ENCODE measurements around the gene LRP3. TPM values are rescaled to one million over a fixed set of nuclear protein-coding genes. Genes with fewer than 3 reads are reported as not detected.

LRP3 gene
- total RNA-seq, 2 donors from 2014 or later = not detected

DNA sequence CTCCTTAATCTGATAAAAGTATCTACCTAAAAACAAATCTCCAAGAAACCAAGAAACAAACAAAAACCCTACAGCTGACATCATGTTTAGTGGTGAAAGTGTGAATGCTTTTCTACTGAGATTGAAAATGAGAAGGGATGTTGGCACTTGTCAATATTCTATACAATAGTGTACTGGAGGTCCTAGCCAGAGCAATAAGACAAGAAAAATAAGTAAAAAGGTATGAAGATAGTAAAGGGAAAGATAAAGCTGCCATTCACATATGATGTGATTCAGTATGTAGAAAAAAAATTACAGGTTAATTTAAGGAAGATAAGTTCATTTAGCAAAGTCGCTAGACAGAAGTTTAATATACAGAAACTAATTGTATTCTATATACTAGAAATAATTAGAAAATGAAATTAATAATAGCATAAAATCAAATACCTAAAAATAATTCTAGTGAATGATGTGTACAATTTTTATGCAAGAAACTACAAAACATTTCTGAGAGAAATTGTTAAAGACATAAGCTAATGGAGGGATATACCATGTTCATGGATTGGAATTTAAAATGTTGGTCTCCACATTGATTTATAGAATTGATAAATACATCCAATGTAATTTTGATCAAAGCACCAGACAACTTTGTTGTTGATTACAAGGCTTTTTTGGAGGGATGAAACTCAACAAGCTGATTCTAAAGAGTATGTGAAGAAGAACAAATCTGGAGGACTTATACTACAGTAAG, 33.9 kb downstream of the LRP3 start:
- Mint-ChIP-seq H3K4me1 (no peaks in the 10 kb centered on the region), H3K36me3 (ENCODE audit: low read depth) (peaks cover 5% of the 10 kb centered on the region), H3K27me3 (peaks cover 47% of the 10 kb centered on the region), H3K27ac (no peak overlapping the region), H3K9me3 (peaks cover 5% of the 10 kb centered on the region), H3K4me3 (no peak overlapping the region)
- ATAC-seq (replicated peaks) = no peak

DNA sequence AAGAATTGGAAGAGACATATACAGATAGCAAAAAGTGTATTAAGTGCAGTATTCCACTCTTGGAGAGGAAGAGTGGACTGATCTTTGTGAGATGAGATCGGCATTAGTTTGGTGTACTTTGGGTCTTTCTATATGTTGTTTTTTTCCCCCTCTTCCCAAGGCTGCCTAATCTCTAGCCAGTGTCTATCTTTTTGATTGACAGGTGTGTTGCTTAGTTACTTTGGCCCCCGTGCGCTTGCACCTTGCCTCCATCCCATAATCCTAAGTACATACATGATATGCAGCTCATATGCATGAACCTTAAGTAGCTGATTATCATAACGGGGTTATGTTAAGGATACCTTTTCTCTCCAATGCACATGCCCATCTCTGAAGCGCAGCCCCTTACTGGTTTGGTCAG, 35.8 kb downstream of the LRP3 start:
- H3K4me1 Mint-ChIP-seq = no peaks in the 10 kb centered on the region
- peaks cover 38% of the 10 kb centered on the region for H3K27me3 Mint-ChIP-seq
- peaks cover 5% of the 10 kb centered on the region for H3K36me3 Mint-ChIP-seq (ENCODE audit: low read depth)
- H3K27ac Mint-ChIP-seq = no peak overlapping the region
- no peak for ATAC-seq (replicated peaks)
- H3K9me3 Mint-ChIP-seq = peaks cover 5% of the 10 kb centered on the region
- no peak overlapping the region for H3K4me3 Mint-ChIP-seq

DNA sequence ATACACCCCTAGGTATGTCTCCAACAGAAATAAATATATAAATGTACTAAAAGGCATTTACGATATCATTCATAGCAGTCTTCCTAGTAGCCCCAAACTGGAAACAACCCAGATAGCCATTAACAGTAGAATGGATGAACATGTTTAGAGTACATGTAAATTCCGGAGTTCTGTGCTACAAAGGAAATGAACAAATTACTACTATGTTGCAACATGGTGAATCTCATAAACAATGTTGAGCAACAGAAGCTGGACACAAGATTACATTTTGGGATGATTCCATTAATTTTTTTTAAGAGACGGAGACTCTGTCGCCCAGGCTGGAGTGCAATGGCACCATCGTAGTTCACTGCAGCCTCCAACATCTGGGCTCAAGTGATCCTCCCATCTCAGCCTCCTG, 37.4 kb downstream of the LRP3 start:
- Mint-ChIP-seq H3K27ac (no peak overlapping the region), H3K36me3 (ENCODE audit: low read depth) (peaks cover 5% of the 10 kb centered on the region), H3K27me3 (peaks cover 29% of the 10 kb centered on the region), H3K9me3 (peaks cover 5% of the 10 kb centered on the region), H3K4me1 (peaks cover 6% of the 10 kb centered on the region), H3K4me3 (no peak overlapping the region)
- no peak for ATAC-seq (replicated peaks)

DNA sequence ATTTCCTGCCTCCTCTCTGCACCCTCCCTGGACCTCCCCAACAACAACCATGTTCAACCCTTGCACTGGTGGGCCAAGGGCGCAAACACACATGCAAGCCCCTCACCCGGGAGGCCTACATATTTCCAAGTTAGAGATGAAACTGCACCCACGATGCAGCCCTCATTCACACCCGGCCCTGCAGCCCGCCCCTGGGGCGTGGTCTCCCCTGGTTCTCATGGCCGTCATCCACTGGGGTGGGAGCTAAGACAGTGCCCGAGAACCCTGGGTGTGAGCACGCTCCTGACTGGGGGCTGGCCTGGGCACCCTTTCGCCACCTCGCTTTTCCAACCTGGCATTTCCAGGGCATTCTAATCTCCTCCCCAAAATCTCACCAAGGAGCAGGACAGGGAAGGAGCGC, 38.5 kb downstream of the LRP3 start:
- H3K4me3 Mint-ChIP-seq = no peak overlapping the region
- H3K27me3 Mint-ChIP-seq = peaks cover 22% of the 10 kb centered on the region
- H3K9me3 Mint-ChIP-seq = peaks cover 3% of the 10 kb centered on the region
- no peak overlapping the region for H3K27ac Mint-ChIP-seq
- ATAC-seq (replicated peaks) = no peak
- peaks cover 6% of the 10 kb centered on the region for H3K4me1 Mint-ChIP-seq
- H3K36me3 Mint-ChIP-seq (ENCODE audit: low read depth) = peaks cover 3% of the 10 kb centered on the region

DNA sequence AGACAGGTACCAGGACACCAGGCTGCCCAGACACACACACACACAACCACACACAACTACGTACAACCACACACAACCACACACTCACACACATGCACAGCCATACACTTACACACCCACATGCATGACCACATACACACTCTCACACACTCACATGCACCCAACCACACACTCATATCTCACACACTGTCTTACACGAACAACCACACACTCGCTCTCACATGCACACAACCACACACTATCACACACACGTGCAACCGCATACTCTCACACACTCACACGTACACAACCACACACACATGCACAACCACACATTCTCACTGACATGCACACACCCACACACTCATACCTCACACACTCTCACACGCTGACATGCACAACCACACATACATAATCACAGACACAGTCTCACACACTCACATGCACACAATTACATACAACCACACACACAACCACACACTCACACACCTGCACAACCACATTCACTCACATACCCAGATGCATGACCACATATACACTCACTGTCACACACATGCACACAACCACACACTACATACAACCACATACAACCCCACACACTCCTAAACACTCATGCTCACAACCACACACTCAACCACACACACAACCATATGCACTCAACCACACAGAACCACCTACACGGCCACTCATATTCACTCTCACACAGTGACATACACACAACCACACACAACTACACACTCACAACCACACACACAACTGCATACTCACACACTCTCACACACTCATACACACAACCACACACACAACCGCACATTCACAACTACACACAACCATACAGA, 39.1 kb downstream of the LRP3 start:
- H3K4me3 Mint-ChIP-seq = no peak overlapping the region
- H3K27ac Mint-ChIP-seq = no peak overlapping the region
- H3K4me1 Mint-ChIP-seq = peaks cover 6% of the 10 kb centered on the region
- H3K27me3 Mint-ChIP-seq = peaks cover 22% of the 10 kb centered on the region
- no peaks in the 10 kb centered on the region for H3K9me3 Mint-ChIP-seq
- no peak for ATAC-seq (replicated peaks)
- H3K36me3 Mint-ChIP-seq (ENCODE audit: low read depth) = no peaks in the 10 kb centered on the region

DNA sequence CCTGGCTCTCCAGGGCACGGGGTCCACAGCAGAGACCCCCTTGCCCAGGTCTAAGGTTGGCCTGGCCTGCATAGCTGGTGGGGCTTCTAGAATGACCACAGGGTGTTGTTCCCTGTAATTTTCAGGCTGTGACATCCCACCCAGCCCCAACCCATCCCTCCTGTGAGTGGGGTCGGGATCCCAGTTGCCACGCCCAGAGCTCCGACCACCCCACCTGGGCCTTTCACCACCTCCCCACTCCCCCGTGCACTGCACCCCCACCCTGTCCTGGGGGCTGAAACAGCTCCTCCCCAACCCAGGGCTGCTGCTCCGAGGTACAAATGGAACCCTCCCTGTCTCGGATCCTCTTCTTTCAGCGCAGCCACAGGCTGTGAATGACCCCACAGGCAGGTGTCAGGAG, 40.0 kb downstream of the LRP3 start:
- Mint-ChIP-seq H3K9me3 (no peaks in the 10 kb centered on the region), H3K27me3 (peaks cover 18% of the 10 kb centered on the region), H3K36me3 (ENCODE audit: low read depth) (no peaks in the 10 kb centered on the region), H3K4me3 (no peak overlapping the region), H3K27ac (no peak overlapping the region), H3K4me1 (peaks cover 6% of the 10 kb centered on the region)
- no peak for ATAC-seq (replicated peaks)

DNA sequence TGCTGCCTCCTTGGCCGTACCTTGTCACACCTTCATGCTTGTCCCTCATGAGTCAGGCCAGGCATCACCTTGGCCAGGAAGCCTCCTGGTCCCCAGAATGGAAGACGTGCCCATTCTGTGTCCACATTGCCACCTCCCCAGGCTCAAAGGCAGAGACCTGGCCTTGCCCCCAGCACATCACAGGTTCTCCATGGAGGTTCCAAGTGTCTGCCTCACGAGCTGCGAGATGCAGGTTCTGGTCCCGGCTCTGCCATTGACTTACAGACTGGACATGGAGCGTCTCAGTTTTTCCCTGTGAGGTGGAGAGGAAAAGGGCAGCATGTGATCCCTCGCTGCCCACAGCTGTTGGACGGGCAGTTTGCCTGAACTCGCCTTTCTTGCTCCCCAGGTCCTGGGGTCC, 40.6 kb downstream of the LRP3 start:
- Mint-ChIP-seq H3K4me1 (peaks cover 6% of the 10 kb centered on the region), H3K27me3 (peaks cover 16% of the 10 kb centered on the region), H3K27ac (no peak overlapping the region), H3K4me3 (no peak overlapping the region), H3K36me3 (ENCODE audit: low read depth) (no peaks in the 10 kb centered on the region), H3K9me3 (no peaks in the 10 kb centered on the region)
- no peak for ATAC-seq (replicated peaks)

DNA sequence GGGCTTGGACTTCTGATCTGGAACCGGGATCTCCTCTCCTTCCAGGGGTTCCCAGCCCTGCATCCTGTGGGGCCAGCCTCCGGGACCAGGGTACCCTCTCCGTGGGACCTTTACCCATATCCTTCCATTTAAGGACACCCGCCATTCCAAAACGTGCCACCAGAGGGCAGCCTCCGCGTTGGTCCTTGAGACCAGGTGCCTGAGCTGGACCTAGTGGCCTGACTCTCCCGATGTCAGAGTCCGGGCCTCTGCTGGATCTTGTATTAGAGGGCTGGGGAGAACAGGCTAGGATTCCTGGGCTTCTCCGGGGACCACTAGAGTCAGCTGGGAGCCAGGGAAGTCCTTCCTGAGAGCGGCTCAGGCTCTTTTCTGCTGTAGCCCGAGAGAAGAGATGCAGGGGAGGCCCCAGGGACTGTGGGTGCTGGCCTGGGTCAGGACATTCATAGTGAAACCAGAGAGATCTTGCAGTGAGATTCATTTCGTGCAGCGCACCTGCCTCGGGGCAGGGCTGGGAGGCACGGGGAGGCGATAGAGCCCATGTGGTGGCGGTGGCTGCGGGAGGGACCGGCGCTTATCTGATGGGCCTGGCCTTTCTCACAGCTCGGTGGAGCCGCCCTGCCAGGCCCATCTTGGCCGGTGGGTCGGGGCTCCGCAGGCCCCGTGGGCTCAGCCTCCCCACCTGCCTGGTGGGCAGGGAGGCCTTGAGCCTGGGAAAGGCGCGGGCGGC, 41.3 kb downstream of the LRP3 start:
- Mint-ChIP-seq H3K9me3 (no peaks in the 10 kb centered on the region), H3K27ac (peak overlapping the region; percentile 63), H3K4me1 (peaks cover 6% of the 10 kb centered on the region), H3K36me3 (ENCODE audit: low read depth) (no peaks in the 10 kb centered on the region), H3K4me3 (peak overlapping the region; percentile 73), H3K27me3 (peaks cover 13% of the 10 kb centered on the region)
- peak; percentile 99 for ATAC-seq (replicated peaks)

DNA sequence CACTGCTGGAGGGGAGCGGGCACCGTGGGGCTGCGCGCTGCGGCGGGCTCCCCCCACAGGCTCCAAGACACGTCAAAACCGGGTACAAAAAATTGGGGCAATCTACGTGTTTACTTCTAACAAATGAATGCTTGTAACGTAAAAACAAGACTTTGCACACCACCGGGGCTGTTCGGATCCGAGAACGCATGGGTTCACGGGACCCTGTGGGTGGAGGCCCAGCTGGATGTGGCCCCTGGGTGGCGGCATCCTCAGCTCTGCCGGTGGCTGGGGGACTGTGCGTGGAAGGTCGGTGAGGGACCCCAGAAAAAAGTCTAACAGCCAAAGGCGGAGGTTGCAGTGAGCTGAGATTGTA, 41.8 kb downstream of the LRP3 start:
- H3K27ac Mint-ChIP-seq = peak overlapping the region; percentile 63
- no peaks in the 10 kb centered on the region for H3K36me3 Mint-ChIP-seq (ENCODE audit: low read depth)
- H3K4me3 Mint-ChIP-seq = peak overlapping the region; percentile 73
- peak; percentile 30 for ATAC-seq (replicated peaks)
- H3K27me3 Mint-ChIP-seq = peaks cover 8% of the 10 kb centered on the region
- H3K9me3 Mint-ChIP-seq = no peaks in the 10 kb centered on the region
- peaks cover 6% of the 10 kb centered on the region for H3K4me1 Mint-ChIP-seq

DNA sequence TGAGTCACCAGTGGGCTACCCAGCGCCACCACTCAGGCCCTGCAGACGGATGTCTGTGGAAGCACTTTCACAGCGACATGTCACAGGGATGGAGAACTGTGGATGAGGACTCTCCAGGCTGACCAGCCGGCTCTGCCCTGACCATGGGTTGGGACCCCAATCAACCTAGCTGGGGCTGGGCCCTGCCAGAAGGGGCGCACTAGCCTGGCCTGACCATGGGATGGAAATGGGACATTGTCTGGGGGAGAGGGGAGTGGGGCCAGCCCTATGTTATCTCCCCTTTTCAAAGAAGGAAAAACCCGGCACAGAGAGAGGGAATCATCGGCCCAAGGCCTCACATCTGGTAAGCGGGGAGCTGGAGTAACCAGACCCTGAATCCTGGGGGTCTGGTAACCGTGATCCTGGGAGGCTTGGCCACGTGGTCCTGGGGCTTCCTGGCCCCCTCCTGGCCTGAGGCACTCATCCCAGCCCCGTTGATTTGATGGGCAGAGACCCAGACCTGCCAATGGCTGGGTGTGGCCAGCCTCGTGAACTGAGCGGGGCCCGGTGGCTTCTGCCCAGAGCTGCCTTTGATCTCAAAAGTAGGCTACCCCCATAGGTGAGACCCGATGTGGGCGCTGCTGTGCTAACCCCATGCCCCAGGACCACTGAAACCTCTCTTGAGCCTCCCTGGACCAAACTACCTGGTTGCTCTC, 42.7 kb downstream of the LRP3 start:
- peak overlapping the region; percentile 73 for H3K4me3 Mint-ChIP-seq
- no peaks in the 10 kb centered on the region for H3K36me3 Mint-ChIP-seq (ENCODE audit: low read depth)
- H3K4me1 Mint-ChIP-seq = peaks cover 6% of the 10 kb centered on the region
- no peak overlapping the region for H3K27ac Mint-ChIP-seq
- H3K9me3 Mint-ChIP-seq = no peaks in the 10 kb centered on the region
- no peak for ATAC-seq (replicated peaks)
- peaks cover 7% of the 10 kb centered on the region for H3K27me3 Mint-ChIP-seq

DNA sequence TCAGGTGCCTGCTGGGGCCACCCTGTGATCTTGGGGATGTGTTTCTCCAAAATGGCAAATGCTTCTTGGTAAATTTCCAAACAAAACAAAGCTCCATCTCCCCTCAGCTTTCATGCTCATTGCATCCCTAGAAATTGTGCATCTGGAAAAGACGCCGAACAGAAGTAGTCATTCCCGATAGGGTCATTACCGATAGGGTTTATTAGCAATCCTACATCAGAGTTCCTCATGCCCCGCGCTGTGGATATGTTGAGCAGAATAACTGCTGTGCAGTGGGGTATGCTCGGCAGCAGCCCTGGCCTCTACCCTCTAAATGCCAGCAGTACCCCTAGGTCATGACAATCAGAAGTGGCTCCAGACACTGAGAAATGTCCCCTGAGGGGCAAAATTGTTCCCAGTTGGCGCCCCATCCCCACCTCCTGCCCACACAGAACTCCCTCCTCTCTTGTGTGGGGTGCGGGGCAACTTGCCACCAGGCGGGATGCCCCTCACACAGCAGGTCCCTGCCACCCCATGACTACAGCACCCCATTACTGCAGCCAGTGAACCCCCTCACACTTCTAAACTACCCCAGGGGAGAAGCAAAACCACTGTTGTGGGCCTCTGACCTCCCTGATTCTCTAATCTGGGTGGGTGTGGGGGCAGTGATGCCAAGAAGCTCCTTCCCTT, 44.5 kb downstream of the LRP3 start:
- ATAC-seq (replicated peaks) = no peak
- Mint-ChIP-seq H3K36me3 (ENCODE audit: low read depth) (no peaks in the 10 kb centered on the region), H3K4me3 (no peak overlapping the region), H3K9me3 (no peaks in the 10 kb centered on the region), H3K4me1 (peaks cover 6% of the 10 kb centered on the region), H3K27me3 (peaks cover 7% of the 10 kb centered on the region), H3K27ac (no peak overlapping the region)

DNA sequence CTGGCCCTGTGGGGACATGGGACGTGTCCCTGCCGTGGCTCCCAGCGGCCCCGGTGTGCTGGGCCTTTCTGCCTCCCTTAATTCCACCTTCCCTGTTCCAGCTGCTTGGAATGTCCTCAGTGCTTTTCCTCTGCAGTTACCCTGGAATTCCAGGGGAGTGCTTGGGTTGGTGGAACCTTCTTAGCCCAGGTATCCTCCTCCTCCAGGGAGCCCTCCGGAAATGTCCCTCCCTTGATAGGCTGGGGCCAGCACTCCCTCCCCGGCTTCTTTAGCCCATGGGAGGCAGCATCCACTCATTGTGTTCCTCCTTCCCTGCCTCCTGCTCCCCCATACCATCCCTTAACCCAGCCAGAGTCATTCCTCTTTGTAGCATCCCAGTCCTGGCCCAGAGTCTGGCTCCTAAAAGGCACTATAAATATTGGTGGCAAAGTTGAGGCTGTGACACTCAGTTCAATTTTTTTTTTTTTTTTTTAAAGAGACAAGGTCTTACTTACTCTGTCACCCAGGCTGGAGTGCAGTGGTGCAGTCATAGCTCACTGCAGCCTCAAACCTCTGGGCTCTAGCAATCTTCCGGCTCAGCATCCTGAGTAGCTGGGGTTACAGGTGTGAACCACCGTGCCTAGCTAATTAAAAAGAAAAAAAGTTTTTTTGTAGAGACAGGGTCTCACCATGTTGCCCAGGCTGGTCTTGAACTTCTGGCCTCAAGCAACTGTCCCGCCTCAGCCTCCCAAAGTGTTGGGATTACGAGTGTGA, 45.3 kb downstream of the LRP3 start:
- no peak for ATAC-seq (replicated peaks)
- Mint-ChIP-seq H3K9me3 (no peaks in the 10 kb centered on the region), H3K4me1 (peaks cover 6% of the 10 kb centered on the region), H3K27ac (no peak overlapping the region), H3K4me3 (no peak overlapping the region), H3K27me3 (peaks cover 7% of the 10 kb centered on the region), H3K36me3 (ENCODE audit: low read depth) (no peaks in the 10 kb centered on the region)

DNA sequence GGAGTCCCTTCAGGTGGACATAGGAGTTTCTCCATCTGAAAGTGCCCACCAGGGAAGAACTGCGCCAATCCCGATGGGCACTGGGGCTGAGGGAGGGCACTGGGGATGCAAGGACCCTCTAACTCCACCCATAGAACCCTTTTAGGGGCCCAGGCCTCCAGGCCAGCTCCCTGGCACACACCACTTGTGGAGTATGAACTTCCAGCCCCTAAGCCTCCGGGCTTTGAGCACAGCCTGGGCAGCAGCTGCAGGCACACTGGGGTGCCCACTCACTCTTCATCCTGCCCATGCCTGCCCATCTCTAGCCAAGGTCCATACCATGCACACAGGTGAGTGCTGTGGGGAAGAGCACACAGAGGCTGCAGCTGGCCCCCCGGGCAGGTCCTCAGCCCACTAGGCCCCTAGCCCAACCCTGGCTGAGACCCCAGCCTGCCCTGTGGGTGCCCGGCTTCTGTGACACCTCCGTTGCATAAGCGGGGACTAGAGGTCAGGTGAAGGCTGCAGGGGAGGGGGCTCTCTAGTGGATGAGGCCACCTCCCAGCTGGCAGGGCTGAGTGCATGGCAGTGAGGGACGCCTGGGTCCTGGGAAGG, 46.1 kb downstream of the LRP3 start:
- Mint-ChIP-seq H3K4me1 (peaks cover 3% of the 10 kb centered on the region), H3K27me3 (peaks cover 7% of the 10 kb centered on the region), H3K4me3 (no peak overlapping the region), H3K27ac (no peak overlapping the region), H3K36me3 (ENCODE audit: low read depth) (no peaks in the 10 kb centered on the region), H3K9me3 (no peaks in the 10 kb centered on the region)
- no peak for ATAC-seq (replicated peaks)

Data from activated T-helper 17 cell treated with anti-CD3 and anti-CD28 coated beads, Interleukin-2, amount 50 U/mL, for 72 hours (primary cell).